DMS 273 (cell line): ENCODE data around the gene NFKBIE.

Experiments used
- DNase-seq: peaks from one replicate; lab custom pipeline; 2025; ENCODE audit not compliant: unreplicated experiment; lab: John Stamatoyannopoulos, UW

NFKBIE gene

GRCh38 chr6:44211284-44211683 is 54.1 kb downstream of the NFKBIE start:
- DNase-seq, result no peak
